Fibroblast of lung (primary cell): ENCODE data around the gene RAB11FIP5.

ENCODE experiments used
- CTCF ChIP-seq, 2 donors: IDR thresholded peaks in 1 of 2; conservative IDR thresholded peaks in 1 of 2; 1 replicate in 1 of 2; 2 replicates in 1 of 2; pipeline ENCODE4 v1.5.1; 2011 to 2012; ENCODE audit warnings: low read length in 2 of 2, control low read depth in 1 of 2, inconsistent platforms in 1 of 2, low read depth in 1 of 2, mild to moderate bottlenecking in 1 of 2
- EZH2 ChIP-seq: IDR thresholded peaks from 2 replicates; pipeline ENCODE4 v1.5.1; 2012; ENCODE audit warnings: low read length, control low read depth, mild to moderate bottlenecking; ENCODE audit errors: missing control alignments

DNA sequence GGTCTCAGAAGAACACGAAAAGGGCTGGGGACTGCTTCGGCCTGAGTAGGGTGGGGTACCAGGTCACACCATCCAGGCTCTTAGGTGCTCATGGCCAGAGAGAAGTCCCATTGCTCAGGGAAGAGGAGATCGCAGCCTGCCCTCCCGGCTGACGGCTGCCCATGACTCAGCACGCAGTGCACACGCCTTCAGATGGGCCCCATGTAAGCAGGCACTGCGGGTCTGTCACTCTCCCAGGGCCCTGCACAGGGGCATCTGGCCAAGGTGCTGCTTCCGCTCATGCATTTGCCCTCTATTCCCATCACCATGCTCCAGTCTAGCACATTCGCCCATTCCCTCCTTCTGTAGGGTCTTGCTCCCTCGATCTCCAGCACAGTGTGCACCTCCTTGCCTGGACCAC lies 76.0 kb downstream of the RAB11FIP5 start:
- TF ChIP-seq CTCF (conservative IDR thresholded peaks at IDR 0.05 in 1 of 2, IDR thresholded peaks at IDR 0.05 in 1 of 2; ENCODE audit: low read depth in 1 of 2, low read length in 2 of 2) (no peak), EZH2 (no peak)
